Frontal cortex (tissue), 4 donors: ENCODE results near the gene PTGER1. TPM values are rescaled to one million over a fixed set of nuclear protein-coding genes. Genes with fewer than 3 reads are reported as not detected.
A peak's percentile ranks its signal among the peaks of the same experiment; 100 is the strongest.
"Not testable (repeated sequence)": the region's sequence is repeated elsewhere in the genome, so short reads cannot be mapped to it uniquely, and the experiment has no call there.

Experiments used
- DNase-seq, 2 donors: peaks; one replicate each; pipeline ENCODE4 v3.0.0; 2012; ENCODE audit warnings: low spot score in 2 of 2
- FAIRE-seq: peaks from 2 replicates; lab custom pipeline; 2012; peaks lifted over from hg19 to GRCh38; lab: Jason Lieb, UNC
- total RNA-seq: library from RNA; depleted of rRNA; stranded (reverse); fragments of >200 nt; gene quantifications from one replicate; pipeline ENCODE4 v1.2.3, GENCODE V29; 2014
- donor health status: control.
- donor health status: control.
- donor health status: control.

PTGER1 gene
- total RNA-seq, 1 donor from 2014 or later, result not detected

- not testable (repeated sequence) for FAIRE-seq, DNase-seq
Observed at GRCh38 chr19:14504575-14504974, 29.4 kb upstream of the PTGER1 start.

- FAIRE-seq (no peak), DNase-seq (no peak)
Observed at GRCh38 chr19:14503285-14503684, 28.1 kb upstream of the PTGER1 start.

- FAIRE-seq, result no peak
- no peak for DNase-seq
Observed at GRCh38 chr19:14502334-14503092, 27.4 kb upstream of the PTGER1 start.

GRCh38 chr19:14497228-14497921, 22.2 kb upstream of the PTGER1 start:
- peak in 1 of 2 donors; percentile 59 for DNase-seq

GRCh38 chr19:14496834-14497227, 21.7 kb upstream of the PTGER1 start:
- FAIRE-seq (no peak), DNase-seq (no peak)

More at GRCh38 chr19:14497228-14497921, 22.2 kb upstream of the PTGER1 start:
- FAIRE-seq, result no peak

GRCh38 chr19:14496029-14496833, 21.1 kb upstream of the PTGER1 start, which contains the start of gene GIPC1:
Gene GIPC1 (minus strand): TSS chr19:14496127. CDS start chr19:14482976, 13,151 bp downstream.
- DNase-seq (peak; percentile 99), FAIRE-seq (peak; percentile 79)

- DNase-seq (peak in 1 of 2 donors; percentile 46), FAIRE-seq (no peak)
Observed at GRCh38 chr19:14495672-14496028, 20.5 kb upstream of the PTGER1 start.

- no peak for FAIRE-seq
Observed at GRCh38 chr19:14494910-14495671, 19.9 kb upstream of the PTGER1 start.

GRCh38 chr19:14494411-14494810, 19.3 kb upstream of the PTGER1 start:
- no peak for DNase-seq
- FAIRE-seq, result no peak

More at GRCh38 chr19:14494910-14495671, 19.9 kb upstream of the PTGER1 start:
- DNase-seq, result no peak

GRCh38 chr19:14492756-14493337, 17.7 kb upstream of the PTGER1 start:
- FAIRE-seq (no peak), DNase-seq (no peak)

- no peak for FAIRE-seq
- no peak for DNase-seq
Observed at GRCh38 chr19:14487370-14488125, 12.4 kb upstream of the PTGER1 start.

GRCh38 chr19:14482172-14482941, 7.2 kb upstream of the PTGER1 start:
- no peak for FAIRE-seq
- no peak for DNase-seq

- no peak for DNase-seq
- no peak for FAIRE-seq
Observed at GRCh38 chr19:14480700-14481079, 5.5 kb upstream of the PTGER1 start.

- FAIRE-seq, result no peak
Observed at GRCh38 chr19:14479975-14480699, 5.0 kb upstream of the PTGER1 start.

GRCh38 chr19:14479309-14479974, 4.3 kb upstream of the PTGER1 start:
- DNase-seq, result no peak
- no peak for FAIRE-seq

More at GRCh38 chr19:14479975-14480699, 5.0 kb upstream of the PTGER1 start:
- DNase-seq, result peak in 1 of 2 donors; percentile 80

- DNase-seq (no peak), FAIRE-seq (no peak)
Observed at GRCh38 chr19:14478113-14478545, 3.0 kb upstream of the PTGER1 start.
